Stimulated activated CD8-positive, alpha-beta memory T cell treated with anti-CD3 and anti-CD28 coated beads, Interleukin-7, amount 100 ng/mL, for 1 hour (primary cell): ENCODE results near the gene FBXL12.
"Not testable (repeated sequence)": the region's sequence is repeated elsewhere in the genome, so short reads cannot be mapped to it uniquely, and the experiment has no call there.

Experiments
- DNase-seq, 2 donors: peaks; one replicate each; pipeline ENCODE4 v3.0.0-alpha.2; 2020; ENCODE audit warnings: low read depth in 2 of 2

The FBXL12 gene

DNA sequence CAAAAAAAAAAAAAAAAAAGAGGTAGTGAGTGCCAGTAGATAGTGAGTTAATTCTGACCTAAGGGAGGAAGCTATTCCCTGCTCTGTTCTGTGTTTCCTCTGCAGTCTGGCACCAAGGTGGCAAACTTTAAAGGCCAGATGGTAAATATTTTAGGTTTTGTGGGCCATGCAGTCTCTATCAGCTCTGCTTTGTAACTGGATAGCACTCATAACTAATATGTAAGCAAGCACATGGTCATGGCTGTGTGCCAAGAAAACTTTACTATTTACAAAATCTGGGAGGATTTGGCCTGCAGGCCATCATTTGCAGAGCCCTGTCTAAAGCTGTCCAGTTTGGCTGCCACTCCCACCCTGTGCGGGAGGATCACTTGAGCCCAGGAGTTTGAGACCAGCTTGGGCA is 20.5 kb upstream of the FBXL12 start:
- no peak for DNase-seq

DNA sequence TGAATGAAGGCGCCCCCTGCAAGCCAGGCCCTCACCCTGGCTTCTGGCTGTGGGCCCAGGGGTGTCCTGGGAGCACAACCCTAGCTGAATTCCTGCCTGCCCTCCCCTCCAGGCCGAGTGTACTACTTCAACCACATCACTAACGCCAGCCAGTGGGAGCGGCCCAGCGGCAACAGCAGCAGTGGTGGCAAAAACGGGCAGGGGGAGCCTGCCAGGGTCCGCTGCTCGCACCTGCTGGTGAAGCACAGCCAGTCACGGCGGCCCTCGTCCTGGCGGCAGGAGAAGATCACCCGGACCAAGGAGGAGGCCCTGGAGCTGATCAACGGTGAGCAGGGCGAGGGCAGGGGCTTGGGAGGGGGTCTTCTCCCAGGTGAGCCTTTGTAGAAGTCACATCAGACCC is 19.4 kb upstream of the FBXL12 start:
- no peak for DNase-seq

DNA sequence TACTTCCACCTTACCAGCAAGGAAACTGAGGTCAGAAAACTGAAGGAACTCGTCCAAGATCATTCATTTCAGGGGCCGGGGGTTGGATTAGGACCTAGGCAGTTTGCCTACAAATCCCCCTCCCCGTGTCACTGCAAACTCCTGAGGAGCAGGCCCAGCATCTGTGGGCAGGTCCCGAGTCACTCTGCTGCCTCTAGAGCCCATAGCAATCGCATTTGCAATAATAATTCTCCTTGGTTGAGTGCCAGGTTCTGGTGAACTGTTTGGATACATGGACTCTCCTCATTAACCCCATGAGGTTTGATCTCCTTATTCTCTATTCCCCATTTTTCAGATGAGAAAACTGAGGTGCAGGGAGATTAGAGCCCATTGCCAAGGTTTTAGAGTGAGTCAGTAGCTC is 17.1 kb upstream of the FBXL12 start:
- DNase-seq, result no peak

DNA sequence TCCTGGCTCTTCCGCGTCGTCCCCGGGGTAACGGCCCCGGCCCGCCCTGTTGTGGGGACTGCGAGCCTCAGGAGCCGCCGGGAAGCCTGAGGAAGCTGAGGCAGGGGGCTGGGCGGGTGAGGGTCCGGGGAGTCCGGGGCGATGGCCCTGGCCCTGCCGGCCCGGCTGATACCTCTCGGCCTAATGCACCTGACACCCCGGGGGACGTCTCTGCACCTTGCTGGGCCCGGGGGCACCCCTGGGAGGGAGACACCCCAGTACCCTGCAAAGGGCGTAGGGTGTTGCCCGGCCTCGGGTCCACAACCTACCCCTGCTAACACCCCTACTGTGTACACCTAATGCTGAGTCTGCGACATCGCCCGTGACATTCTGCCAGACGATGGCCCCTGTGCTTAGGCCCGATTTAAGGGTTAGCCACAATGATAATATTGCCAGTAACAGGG is 16.6 kb upstream of the FBXL12 start:
- no peak for DNase-seq

DNA sequence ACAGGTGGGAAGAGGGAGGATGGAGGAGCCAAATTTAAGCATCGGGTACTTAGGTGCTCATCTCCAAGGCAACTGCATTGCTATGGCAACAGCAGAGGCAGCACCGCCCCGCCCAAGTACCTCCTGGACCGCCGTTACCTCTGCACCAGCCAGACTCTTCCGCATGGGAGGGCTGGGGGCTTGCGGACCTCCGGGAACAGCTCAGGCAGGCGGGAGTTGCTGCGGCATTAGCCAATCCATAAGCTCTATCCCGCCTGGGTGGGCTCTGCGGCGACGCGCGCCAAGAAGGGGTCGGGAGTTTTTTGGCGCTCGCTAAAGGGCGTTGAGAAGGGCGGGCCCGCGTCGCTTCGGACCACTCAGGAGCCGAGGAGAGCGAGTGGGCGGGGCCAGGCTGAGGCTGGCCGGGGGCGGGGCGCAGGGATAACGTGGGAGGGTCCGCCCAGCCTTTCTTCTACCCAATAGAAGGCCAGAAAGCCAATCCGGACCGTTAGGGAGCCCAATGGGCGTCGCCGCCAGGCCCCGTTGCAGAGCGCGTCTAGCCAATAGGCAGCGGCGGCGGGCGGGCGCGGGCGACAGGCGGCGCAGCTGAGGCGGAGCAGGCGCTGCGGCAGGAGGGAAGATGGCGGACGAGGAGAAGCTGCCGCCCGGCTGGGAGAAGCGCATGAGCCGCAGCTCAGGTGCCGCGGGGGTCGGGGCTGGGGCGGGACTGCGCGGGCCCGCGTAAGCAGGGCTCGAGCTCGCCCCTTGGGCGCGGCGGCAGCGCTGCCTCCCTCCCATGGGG is 16.0 kb upstream of the FBXL12 start, which contains the start of gene PIN1:
Gene PIN1 (plus strand): TSS at position 593 of the 781 bp plus-strand sequence. CDS start 27 bp downstream, at position 620.
- DNase-seq, result peak; percentile 94 to 98

DNA sequence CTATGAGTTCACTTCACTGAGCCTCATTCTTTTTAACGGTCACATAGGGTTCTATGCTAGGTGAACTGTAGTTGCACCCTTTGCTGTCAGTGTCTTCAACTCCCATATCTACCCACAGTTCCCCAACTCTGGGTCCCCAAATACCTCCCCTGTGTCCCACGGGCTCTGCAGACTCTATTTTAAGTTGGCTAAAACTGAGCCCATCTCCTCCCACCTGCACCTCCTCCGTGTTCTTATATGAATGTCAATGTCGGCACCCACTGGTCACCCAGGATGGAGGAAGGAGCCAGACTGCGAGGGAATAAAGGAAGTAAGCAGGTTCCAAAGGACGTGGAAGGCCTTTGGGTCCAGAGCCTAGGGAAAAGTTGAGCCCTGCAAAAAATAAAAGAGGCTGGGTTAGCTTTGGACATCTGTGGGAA is 15.4 kb upstream of the FBXL12 start:
- DNase-seq, result no peak

DNA sequence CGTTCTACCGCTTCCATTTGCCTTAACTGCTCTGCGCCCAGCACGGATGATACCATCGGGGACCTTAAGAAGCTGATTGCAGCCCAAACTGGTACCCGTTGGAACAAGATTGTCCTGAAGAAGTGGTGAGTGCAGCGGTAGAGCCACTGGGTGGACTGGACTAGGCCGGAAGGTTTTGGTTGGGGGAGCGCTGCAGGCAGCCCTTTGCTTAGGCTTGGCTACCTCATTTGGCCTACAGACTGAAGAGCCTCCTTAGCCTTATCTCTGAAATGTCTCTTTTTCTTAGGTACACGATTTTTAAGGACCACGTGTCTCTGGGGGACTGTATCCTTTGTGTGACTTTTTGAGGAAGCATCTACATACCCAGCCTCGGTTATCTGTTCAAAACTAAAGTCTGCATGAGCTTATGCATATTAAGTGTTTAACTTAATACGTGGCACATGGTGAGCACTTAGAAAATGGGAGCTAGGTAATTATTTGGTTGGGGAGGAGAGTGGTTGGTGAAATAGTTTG is 9.7 kb upstream of the FBXL12 start:
- no peak for DNase-seq

DNA sequence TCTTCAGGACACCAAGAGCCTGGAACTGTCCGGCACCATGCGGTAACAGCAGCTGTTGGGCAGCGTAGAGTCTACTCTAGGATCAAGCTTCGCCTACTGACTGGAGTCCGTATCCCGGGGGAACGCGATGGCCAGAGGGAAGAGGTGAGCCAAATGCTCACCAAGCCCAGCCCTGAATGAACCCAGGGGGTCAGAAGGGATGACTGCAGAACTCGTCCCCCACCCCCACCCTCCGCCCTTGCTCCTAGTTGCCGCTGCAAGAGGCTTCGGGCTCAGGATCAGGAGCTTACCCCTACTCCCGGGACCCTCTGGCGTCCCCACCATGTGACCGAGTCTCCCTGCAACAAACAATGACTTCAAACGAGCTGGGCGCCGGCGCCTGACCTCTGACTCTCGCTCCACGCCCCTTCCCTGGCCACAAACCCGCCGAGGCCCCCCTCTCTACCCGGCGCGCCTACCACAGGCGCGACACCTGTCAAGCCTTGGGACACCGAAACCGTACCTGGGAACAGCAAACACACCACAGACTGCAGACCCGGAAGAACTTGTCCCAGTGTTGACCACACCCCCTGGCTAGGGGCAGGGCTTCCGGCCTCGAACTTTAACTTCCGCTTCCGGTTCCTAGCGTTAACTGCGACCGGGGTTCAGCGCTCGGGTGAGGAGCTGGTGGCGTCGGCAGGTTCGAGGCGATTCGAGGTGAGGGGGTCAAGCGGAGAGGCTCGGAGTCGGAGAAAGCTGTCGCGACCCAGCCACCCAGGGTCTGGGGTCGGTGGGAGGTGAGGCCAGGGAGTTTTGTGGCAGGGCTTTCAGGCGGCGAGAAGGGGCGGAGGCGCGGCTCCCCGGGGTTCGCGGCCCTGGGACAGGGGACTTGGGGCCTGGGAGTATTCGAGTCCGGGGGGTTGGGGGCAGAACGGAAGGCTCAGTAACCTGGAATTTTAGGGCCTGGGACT is 8.7 kb upstream of the FBXL12 start, which contains the start of gene UBL5:
Gene UBL5 (plus strand): TSS at position 630 of the 950 bp plus-strand sequence. CDS start 420 bp downstream, outside the sequence.
- peak; percentile 74 to 78 for DNase-seq

DNA sequence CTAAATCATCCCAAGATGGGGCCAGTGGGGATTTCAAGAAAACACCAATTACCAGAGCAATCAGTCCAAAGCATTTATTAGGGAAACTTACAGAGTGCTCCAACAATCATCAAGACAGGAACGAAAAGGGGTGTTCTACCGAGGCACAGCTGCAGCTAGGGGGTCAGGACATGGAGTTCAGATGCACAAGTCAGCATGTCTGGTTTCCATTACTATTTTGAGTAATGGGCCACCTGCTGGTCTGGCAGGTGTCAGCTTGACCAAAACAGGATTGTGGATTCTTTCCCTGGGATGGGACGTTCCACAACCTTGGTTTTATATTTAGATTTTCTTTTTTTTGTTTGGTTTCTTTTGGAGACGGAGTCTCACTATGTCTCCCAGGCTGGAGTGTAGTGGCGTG is 4.9 kb upstream of the FBXL12 start:
- no peak for DNase-seq

DNA sequence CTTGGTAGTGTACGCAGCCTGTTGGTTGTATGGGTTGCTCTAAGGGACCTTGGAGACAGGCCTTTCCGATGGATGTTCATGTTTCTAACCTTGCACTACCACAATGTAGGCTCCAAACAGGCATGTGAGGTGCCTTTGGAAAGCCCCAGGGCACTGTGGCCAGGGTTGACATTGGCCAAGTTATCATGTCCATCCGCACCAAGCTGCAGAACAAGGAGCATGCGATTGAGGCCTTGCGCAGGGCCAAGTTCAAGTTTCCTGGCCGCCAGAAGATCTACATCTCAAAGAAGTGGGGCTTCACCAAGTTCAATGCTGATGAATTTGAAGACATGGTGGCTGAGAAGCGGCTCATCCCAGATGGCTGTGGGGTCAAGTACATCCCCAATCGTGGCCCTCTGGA is 1.2 kb upstream of the FBXL12 start:
- not testable (repeated sequence) for DNase-seq

DNA sequence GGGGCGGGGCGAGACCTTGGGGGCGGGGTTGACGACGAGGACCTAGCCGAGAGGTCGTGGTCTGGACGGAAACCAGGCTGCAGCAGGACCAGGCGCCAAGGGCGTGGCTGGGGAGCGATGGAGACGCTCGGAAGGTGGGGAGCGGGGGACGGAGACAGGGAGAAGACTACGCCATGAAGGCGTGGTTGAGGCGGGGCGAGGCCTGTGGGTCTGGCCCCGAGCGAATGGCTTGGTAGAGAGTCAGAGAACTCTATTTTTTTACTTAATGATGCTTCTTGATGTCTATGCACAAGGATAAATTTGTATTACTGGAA is 674 bp upstream of the FBXL12 start:
- no peak for DNase-seq

DNA sequence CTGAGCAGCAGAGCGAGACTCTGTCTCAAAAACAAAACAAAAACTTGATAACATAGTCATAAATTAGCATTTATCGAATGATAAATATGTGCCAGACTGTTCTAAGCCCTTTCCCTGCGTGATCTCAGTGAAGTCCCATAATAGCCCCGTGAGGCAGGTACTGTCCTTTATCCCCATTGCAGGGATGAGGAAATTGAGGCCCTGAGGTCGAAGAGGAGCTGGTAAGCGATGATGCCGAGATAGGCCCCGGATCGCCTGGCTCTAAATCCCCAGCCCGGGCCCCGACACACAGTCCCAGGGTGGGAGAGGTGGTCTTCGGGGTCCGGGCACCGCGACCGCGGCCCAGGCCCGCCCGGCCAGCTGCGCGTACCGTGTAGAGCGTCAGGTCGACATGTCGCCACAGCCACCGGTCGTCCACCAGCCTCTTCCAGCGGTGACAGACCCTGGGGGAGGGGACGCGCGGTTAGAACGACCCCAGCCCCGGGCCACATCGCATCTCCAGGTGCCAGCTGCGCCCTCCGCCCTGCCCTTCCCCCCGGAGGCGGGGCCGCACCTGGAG is 625 bp downstream of the FBXL12 start:
- DNase-seq, result no peak

DNA sequence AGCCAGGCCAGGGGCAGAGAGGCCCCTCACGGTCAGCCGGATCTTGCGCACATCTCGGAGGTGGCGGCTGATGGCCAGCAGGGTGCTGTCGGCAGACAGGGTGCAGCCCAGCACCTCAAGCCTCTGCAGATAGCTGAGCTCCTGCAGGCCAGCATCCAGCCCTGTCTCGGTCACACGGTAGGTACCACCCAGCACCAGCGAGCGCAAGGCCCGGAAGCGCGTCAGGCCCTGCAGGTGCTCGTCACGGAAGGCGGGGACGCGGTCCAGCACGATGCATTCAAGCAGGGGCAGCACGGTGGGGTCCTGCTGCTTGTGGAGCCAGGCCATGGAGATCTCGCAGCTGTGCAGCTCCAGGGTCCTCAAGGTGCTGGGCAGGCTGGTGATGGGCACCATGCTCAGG is 7.7 kb downstream of the FBXL12 start:
- DNase-seq, result no peak

DNA sequence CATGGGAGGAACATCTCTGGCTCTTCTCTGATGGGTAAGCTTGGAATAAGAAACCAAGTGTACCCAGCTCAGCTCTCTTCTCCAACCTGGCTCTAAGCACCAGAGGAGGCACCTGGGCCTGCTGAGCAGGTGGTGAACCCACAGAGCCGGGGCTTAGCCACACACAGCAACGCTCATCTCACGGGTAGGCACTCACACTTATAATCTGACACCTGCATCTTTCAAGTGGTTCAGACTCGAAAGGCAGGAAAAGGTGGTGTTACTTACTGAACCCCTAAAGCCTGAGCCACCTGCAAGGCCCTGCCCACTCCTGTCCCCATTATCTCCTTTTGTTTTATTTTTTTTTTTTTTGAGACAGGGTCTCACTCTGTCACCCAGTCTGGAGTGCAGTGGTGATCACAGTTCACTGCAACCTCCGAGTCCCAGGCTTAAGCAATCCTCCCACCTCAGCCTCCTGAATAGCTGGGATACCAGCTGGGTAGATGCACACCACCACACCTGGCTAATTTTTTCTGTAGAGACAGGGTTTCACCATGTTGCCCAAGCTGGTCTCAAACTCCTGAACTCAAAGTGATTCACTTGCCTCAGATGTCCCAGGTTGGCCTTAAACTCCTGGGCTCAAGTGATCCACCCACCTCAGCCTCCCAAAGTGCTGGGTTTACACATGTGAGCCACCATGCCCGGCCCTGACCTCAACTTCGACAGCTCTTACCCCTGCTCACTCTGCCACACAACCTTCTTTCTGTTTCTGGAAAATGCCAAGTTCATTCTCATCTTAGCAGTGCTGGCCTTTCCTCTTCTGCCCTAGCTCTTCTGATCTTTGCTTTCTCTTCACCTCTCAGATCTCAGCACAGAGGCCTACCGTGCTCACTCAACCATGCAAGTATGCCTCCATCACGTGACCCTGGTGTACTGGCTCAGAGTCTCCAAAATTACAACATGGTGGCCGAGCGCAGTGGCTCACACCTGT is 9.7 kb downstream of the FBXL12 start:
- DNase-seq, result no peak

DNA sequence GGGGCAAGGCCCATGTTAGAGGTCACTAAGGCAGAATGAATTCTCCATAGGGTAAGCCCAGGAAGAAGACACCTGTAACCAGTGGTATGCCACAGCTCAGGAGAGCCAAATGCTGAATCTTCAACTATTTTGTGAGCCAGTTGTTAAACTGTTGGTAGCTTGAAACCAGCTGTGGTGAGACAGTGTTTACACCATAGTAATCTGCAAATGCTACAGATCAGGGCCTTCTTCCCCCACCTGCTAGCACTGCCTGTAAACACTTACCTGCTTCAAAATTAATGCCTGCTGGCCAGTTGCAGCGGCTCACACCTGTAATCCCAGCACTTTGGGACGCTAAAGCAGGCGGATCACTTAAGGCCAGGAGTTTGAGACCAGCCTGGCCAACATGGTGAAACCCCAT is 12.1 kb downstream of the FBXL12 start:
- no peak for DNase-seq

DNA sequence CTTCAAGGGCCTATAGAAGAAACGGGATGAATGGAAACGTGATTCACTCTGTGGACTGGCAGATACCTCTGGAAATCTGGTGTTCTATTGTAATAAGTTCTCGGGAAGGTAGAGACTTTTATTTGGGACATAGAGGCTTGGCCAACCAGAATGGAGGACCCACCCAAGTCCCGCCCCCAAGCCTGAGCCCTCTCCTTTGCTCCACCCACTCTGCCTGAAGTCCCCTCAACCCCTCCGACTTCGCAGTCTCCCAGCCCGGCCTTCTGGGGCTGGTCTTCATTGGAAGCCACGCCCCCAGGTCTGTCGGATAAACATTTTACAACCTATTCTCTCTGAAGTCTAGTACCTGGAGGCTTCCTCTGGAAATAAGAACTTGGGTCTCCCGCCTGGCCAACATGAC is 16.9 kb downstream of the FBXL12 start:
- no peak for DNase-seq

DNA sequence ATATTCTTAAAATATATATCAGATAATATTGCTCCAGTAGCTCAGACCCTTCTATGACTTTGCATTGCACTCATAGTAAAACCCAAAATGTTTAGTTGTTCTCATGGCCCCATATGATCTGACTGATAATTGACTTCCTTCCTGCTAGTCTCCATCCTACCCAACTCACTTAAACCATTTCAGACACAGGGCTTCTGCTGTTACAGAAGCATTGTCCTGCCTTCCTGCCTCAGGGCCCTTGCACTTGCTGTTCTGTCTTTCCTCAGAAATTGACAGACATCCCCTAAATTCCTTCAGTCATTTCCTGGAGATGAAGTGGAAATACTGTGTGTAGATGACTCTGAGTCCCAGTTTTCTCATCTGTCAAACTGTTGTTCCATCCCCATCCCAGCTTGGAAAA is 19.7 kb downstream of the FBXL12 start:
- DNase-seq, result no peak

DNA sequence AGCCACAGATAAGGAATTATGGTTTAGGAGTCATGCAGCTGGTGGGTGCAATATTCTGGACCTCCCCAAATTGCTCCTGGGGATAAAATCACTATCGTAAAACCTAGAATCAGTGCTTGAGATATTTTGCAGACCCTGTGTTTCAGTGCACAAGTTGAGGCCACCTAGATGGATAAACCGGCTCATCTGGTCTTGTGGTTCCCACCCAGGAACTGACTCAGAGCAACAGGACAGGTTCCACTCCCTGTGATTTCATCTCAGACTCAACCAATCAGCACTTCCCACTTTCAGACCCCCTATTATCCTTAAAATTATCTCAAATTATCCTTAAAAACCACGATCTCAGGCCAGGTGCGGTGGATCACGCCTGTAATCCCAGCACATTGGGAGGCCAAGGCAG is 21.0 kb downstream of the FBXL12 start:
- no peak for DNase-seq

DNA sequence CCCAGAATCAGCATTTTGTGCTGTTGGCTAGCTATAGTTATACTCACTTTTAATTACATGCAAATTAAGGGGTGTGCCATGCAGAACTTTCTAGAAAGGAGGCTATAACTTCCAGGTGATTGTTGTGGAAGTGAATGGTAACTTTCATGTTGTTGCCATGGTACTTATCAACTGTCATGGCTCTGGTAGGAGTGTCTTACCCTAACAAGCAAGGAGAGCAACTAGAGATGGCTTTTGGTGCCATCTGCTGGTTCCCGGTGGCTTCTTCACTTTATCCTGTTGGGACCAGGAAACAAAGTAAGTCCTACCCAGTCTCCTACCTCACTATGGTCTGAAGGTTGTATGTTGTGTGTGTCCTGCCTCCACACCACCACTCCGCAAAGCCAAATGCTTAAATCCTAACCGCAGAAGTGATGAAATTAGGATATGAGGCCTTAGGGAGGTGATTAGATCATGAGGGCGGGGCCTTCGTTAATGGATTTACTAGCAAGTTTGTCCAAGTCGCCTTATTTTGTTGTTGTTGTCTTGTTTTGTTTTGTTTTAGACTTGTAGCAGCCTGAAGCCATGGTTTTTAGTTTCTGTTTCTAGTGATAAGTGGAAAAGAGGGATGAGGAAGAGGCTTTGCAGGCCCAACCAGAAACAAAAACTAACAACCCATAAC is 22.6 kb downstream of the FBXL12 start:
- DNase-seq, result peak; percentile 62

DNA sequence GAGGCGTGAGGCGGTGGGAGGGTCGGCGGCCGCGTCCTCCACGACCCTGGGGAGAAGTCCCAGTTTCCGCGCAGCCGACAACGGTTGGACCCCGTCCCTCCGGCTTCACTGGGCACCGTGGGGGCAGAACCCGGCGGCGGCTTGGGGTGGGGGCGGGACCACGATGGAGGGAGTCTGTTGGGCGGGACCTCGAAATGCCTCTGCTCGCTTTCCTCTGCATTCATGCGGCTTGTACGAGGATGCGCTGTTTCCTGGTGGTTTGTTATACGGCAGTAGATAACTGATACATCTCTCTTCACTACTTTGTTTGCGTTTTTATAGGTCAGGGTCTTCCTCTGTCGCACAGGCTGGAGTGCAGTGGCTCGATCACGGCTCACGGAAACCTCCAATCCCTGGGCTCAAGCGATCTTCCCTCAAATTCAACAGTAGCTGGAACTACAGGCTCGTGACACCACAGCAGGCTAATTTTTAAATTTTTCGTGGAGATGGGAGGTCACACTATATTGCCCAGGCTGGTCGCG is 25.7 kb downstream of the FBXL12 start:
- peak; percentile 25 to 47 for DNase-seq
